K562 (cell line): ENCODE results near the gene PAN2. TPM values are rescaled to one million over a fixed set of nuclear protein-coding genes. Genes with fewer than 3 reads are reported as not detected.

Experiments
- CHD7 ChIP-seq: fragments of 200-600 bp; sonication (generic); IDR thresholded peaks from one replicate; pipeline ENCODE4 v1.6.1; 2012; ENCODE audit warnings: mild to moderate bottlenecking, low read depth, low read length, inconsistent platforms
- DNMT1 ChIP-seq: fragments of 450-650 bp; IDR thresholded peaks from 2 replicates; pipeline ENCODE4 v1.6.1; 2016; ENCODE audit warnings: antibody characterized with exemption, mild to moderate bottlenecking
- HNRNPL ChIP-seq: fragments of 200-400 bp; formaldehyde crosslinking; IDR thresholded peaks from 2 replicates; pipeline ENCODE4 v1.6.1; 2017; ENCODE audit warnings: low read depth, mild to moderate bottlenecking, low read length
- PBX2 ChIP-seq, 2 experiments: IDR thresholded peaks in 1 of 2; conservative IDR thresholded peaks in 1 of 2; 2 replicates each; pipeline ENCODE4 v1.6.1; 2016; ENCODE audit warnings: low read depth in 2 of 2, mild to moderate bottlenecking in 1 of 2, missing compliant biosample characterization in 1 of 2, missing genetic modification characterization in 1 of 2, moderate library complexity in 1 of 2
- PHF21A ChIP-seq: fragments of 450-650 bp; IDR thresholded peaks from 2 replicates; pipeline ENCODE4 v1.6.1; 2017; ENCODE audit warnings: low read depth, borderline replicate concordance
- SREBF1 ChIP-seq: fragments of 150-350 bp; IDR thresholded peaks from 2 replicates; pipeline ENCODE4 v1.6.1; 2014; ENCODE audit warnings: antibody characterized with exemption, low read depth, low read length, borderline replicate concordance
- SREBF2 ChIP-seq: sonication (generic); formaldehyde crosslinking; IDR thresholded peaks from 2 replicates; pipeline ENCODE4 v1.4.0; 2020; ENCODE audit warnings: mild to moderate bottlenecking, missing genetic modification reagents
- polyA plus RNA-seq, 8 experiments: library from polyadenylated mRNA; depleted of rRNA in 4 of 8; stranded (reverse) in 5 of 8; unstranded in 3 of 8; fragments of >200 nt; fragmentation: Nextera tagmentation in 2 of 8; fragmentation: Illumina TruSeq in 1 of 8; extraction: Ambion mirVana in 2 of 8; extraction: Trizol in 1 of 8; gene quantifications; 2 replicates each; pipeline versions ENCODE4 v1.2.1 to v1.2.3, GENCODE V29; 2011 to 2014; ENCODE audit warnings: inconsistent platforms in 1 of 8, missing spikeins in 1 of 8
- total RNA-seq, 7 experiments: library from RNA; depleted of rRNA in 6 of 7; stranded (reverse); fragments of >200 nt in 6 of 7; fragmentation: Illumina TruSeq in 2 of 7; extraction: Trizol in 2 of 7; gene quantifications; 2 replicates each; pipeline versions ENCODE4 v1.2.1 to v1.2.3, GENCODE V29; 2011 to 2021; ENCODE audit warnings: low replicate concordance in 1 of 7

Gene PAN2
- total and polyA plus RNA-seq, 9 of the 15 experiments (the other 6 are each of a cell fraction or from before 2014, with no cell fraction given): 15.0 to 66.1 (median 25.9) TPM

GRCh38 chr12:56315622-56316473 is 18.0 kb downstream of the PAN2 start, which contains the start of gene CNPY2 (continued):
- TF ChIP-seq PHF21A (no peak), SREBF1 (peak; percentile 54), CHD7 (no peak), PBX2 (CRISPR knock-in tag; IDR thresholded peaks at IDR 0.05; ENCODE audit: low read depth) (no peak), PBX2 (tag; conservative IDR thresholded peaks at IDR 0.05; ENCODE audit: low read depth) (no peak), SREBF2 (no peak), HNRNPL (no peak), DNMT1 (0 out of 2 replicates have a peak, but pooled peaks have one; percentile 14)
